Measurements from ENCODE around the gene IKZF4.

DNA sequence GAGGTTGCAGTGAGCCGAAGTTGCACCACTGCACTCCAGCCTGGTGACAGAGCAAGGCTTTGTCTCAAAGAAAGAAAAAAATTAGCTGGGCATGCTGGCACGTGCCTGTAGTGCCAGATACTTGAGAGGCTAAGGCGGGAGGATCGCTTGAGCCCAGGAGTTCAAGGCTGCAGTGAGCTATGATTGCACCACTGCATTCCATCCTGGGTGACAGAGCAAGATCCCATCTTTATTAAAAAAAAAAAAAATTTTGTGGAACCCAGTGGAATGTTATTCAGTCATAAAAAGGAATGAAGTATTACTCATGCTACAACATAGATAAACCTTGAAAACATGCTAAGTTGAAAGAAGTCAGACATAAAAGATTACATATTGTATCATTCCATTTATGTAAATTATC, 50.8 kb downstream of the IKZF4 start:
- TF ChIP-seq, protein P1, sequence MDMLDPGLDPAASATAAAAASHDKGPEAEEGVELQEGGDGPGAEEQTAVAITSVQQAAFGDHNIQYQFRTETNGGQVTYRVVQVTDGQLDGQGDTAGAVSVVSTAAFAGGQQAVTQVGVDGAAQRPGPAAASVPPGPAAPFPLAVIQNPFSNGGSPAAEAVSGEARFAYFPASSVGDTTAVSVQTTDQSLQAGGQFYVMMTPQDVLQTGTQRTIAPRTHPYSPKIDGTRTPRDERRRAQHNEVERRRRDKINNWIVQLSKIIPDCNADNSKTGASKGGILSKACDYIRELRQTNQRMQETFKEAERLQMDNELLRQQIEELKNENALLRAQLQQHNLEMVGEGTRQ (IDR thresholded peaks at IDR 0.05; ENCODE audit: low read length), result no peak
- TF ChIP-seq POLR2A (IDR thresholded peaks at IDR 0.05; ENCODE audit: control extremely low read depth in 1 of 2, low read depth in 2 of 2, low read length in 2 of 2), result no peak

Data from H1 (cell line).